Endothelial cell of umbilical vein (primary cell): Measurements from ENCODE around the gene BAMBI. TPM values are rescaled to one million over a fixed set of nuclear protein-coding genes. Genes with fewer than 3 reads are reported as not detected.

Source experiments
- BruUV-seq: library from RNA; stranded (reverse); fragments of 400-500 nt; replicated peaks from 2 replicates; lab custom pipeline; 2021; lab: Mats Ljungman, UMichigan
- CTCF ChIA-PET: fragments of 300-600, 350-600 bp; sonication (Branson Sonifier 250); formaldehyde crosslinking; loops from one replicate; lab custom pipeline; 2021; ENCODE audit warnings: antibody characterized with exemption, inconsistent platforms; lab: Charles Lee
- POLR2A ChIA-PET: fragments of 300-600, 350-600 bp; sonication (Branson Sonifier 250); formaldehyde crosslinking; loops from one replicate; lab custom pipeline; 2021; ENCODE audit warnings: antibody characterized with exemption, inconsistent platforms; lab: Charles Lee
- DNase-seq: peaks from one replicate; pipeline ENCODE4 v3.0.0-alpha.2; 2011; ENCODE audit warnings: low read depth, low spot score
- FAIRE-seq: peaks from 2 replicates; lab custom pipeline; 2011; peaks lifted over from hg19 to GRCh38; lab: Jason Lieb, UNC
- H2AFZ ChIP-seq: 2 replicates; pipeline ENCODE4 v1.6.0; 2012; ENCODE audit warnings: low read depth, low read length, control low read depth, inconsistent platforms
- H3K27ac ChIP-seq: 2 replicates; pipeline ENCODE4 v1.5.1; 2011; ENCODE audit warnings: low read depth, mild to moderate bottlenecking, control low read depth, low read length, moderate library complexity; ENCODE audit not compliant: insufficient read depth
- H3K27me3 ChIP-seq, 2 experiments: 2 replicates each; pipeline versions ENCODE4 v1.6.0 to v1.6.1; 2011; ENCODE audit warnings: low read length in 2 of 2, mixed read lengths in 1 of 2; ENCODE audit not compliant: control insufficient read depth in 2 of 2, insufficient read depth in 2 of 2
- H3K36me3 ChIP-seq, 2 experiments: 2 replicates in 1 of 2; 3 replicates in 1 of 2; pipeline ENCODE4 v1.5.1; 2011; ENCODE audit warnings: low read length in 2 of 2, mild to moderate bottlenecking in 1 of 2, moderate library complexity in 1 of 2; ENCODE audit not compliant: control insufficient read depth in 2 of 2, insufficient read depth in 2 of 2; ENCODE audit errors: extremely low read depth in 1 of 2
- H3K4me1 ChIP-seq: 3 replicates; pipeline ENCODE4 v1.5.1; 2011; ENCODE audit warnings: mild to moderate bottlenecking, low read length; ENCODE audit not compliant: control insufficient read depth, insufficient read depth; ENCODE audit errors: extremely low read depth
- H3K4me2 ChIP-seq: 2 replicates; pipeline ENCODE4 v1.6.1; 2011; ENCODE audit warnings: low read length, control low read depth, mixed read lengths; ENCODE audit not compliant: insufficient read depth
- H3K4me3 ChIP-seq, 3 experiments: fragments of 200-600 bp in 1 of 3; sonication (generic), shearing (Covaris generic) in 1 of 3; replicated peaks in 1 of 3; 2 replicates each; pipeline ENCODE4 v1.5.1; 2011 to 2016; ENCODE audit warnings: control low read depth in 3 of 3, low read length in 3 of 3, mild to moderate bottlenecking in 2 of 3, inconsistent platforms in 1 of 3, low read depth in 1 of 3, moderate library complexity in 1 of 3; ENCODE audit not compliant: insufficient read depth in 1 of 3
- H3K79me2 ChIP-seq: 2 replicates; pipeline ENCODE4 v1.6.0; 2012; ENCODE audit warnings: low read length, inconsistent platforms; ENCODE audit not compliant: control insufficient read depth, insufficient read depth
- H3K9ac ChIP-seq: replicated peaks from 2 replicates; pipeline ENCODE3; 2011; ENCODE audit warnings: low read length, control low read depth; ENCODE audit not compliant: insufficient read depth; ENCODE audit errors: extremely low read depth
- H3K9me1 ChIP-seq: replicated peaks from 3 replicates; pipeline ENCODE4 v1.6.0; 2011; ENCODE audit warnings: mild to moderate bottlenecking, low read length; ENCODE audit not compliant: control insufficient read depth, insufficient read depth; ENCODE audit errors: extremely low read depth
- H3K9me3 ChIP-seq: replicated peaks from 2 replicates; pipeline ENCODE4 v1.5.1; 2012; ENCODE audit warnings: low read length, inconsistent platforms; ENCODE audit not compliant: control insufficient read depth, insufficient read depth
- H4K20me1 ChIP-seq: replicated peaks from 2 replicates; pipeline ENCODE3; 2011; ENCODE audit warnings: mild to moderate bottlenecking, low read length; ENCODE audit not compliant: control insufficient read depth, insufficient read depth; ENCODE audit errors: extremely low read depth
- EZH2 ChIP-seq: IDR thresholded peaks from 2 replicates; pipeline ENCODE4 v1.6.1; 2012; ENCODE audit warnings: borderline replicate concordance, low read depth, mild to moderate bottlenecking, moderate library complexity, low read length, inconsistent platforms; ENCODE audit not compliant: severe bottlenecking
- FOS ChIP-seq: IDR thresholded peaks from 2 replicates; pipeline ENCODE4 v1.6.1; 2011; ENCODE audit warnings: mild to moderate bottlenecking, low read length, moderate library complexity, borderline replicate concordance; ENCODE audit not compliant: insufficient read depth
- GATA2 ChIP-seq: IDR thresholded peaks from 2 replicates; pipeline ENCODE4 v1.7.0; 2011; ENCODE audit warnings: low read depth, mild to moderate bottlenecking, moderate library complexity, mixed read lengths, low read length; ENCODE audit not compliant: insufficient read length, insufficient read depth
- JUN ChIP-seq: IDR thresholded peaks from 2 replicates; pipeline ENCODE4 v1.6.1; 2011; ENCODE audit warnings: borderline replicate concordance, low read depth; ENCODE audit not compliant: insufficient read length, insufficient read depth
- MYC ChIP-seq: IDR thresholded peaks from one replicate; pipeline ENCODE4 v1.6.1; 2011; ENCODE audit warnings: mild to moderate bottlenecking, low read depth, low read length
- POLR2A ChIP-seq: IDR thresholded peaks from 2 replicates; pipeline ENCODE4 v1.6.1; 2012; ENCODE audit warnings: low read depth, mild to moderate bottlenecking, control low read depth, low read length
- POLR2AphosphoS5 ChIP-seq: IDR thresholded peaks from 2 replicates; pipeline ENCODE4 v1.6.1; 2012; ENCODE audit warnings: low read depth, mild to moderate bottlenecking, control low read depth, low read length, moderate library complexity; ENCODE audit not compliant: insufficient read depth
- dilution Hi-C: fragments of 300-500 bp; cut with MboI; formaldehyde crosslinking; loops from one replicate; pipeline ENCODE4 v1.15.0; 2019; ENCODE audit warnings: low sequenced_read_pairs; ENCODE audit not compliant: extremely low pct_ligation_motif_present
- intact Hi-C: fragments of 100-400 bp; cut with micrococcal nuclease; formaldehyde crosslinking; loops from one replicate; pipeline ENCODE4 v1.10.0; 2022
- polyA plus RNA-seq, 4 experiments: library from polyadenylated mRNA; depleted of rRNA in 3 of 4; stranded (reverse) in 3 of 4; unstranded in 1 of 4; fragments of >200 nt; gene quantifications; 2 replicates each; pipeline versions ENCODE4 v1.2.1 to v1.2.3, GENCODE V29; 2011 to 2012; ENCODE audit warnings: missing spikeins in 1 of 4
- total RNA-seq: library from RNA; stranded (reverse); gene quantifications from 2 replicates; pipeline ENCODE4 v1.2.3, GENCODE V29; 2021
- TF ChIP-seq, protein P1 (sequence below): IDR thresholded peaks from 2 replicates; pipeline ENCODE4 v1.6.1; 2011; ENCODE audit not compliant: insufficient read depth, insufficient read length
- TF ChIP-seq, protein P2 (sequence below), 2 donors: IDR thresholded peaks; 1 replicate in 1 of 2; 2 replicates in 1 of 2; pipeline ENCODE4 v1.5.1; 2011; ENCODE audit warnings: low read length in 2 of 2, mild to moderate bottlenecking in 2 of 2, moderate library complexity in 2 of 2, control low read depth in 1 of 2, inconsistent platforms in 1 of 2, low read depth in 1 of 2; ENCODE audit not compliant: insufficient read depth in 1 of 2; ENCODE audit errors: extremely low read depth in 1 of 2

Gene BAMBI
- total and polyA plus RNA-seq, 2 donors (not counting 3 experiments of a cell fraction or from before 2014, with no cell fraction given), result 3.2 to 4.3 TPM

DNA sequence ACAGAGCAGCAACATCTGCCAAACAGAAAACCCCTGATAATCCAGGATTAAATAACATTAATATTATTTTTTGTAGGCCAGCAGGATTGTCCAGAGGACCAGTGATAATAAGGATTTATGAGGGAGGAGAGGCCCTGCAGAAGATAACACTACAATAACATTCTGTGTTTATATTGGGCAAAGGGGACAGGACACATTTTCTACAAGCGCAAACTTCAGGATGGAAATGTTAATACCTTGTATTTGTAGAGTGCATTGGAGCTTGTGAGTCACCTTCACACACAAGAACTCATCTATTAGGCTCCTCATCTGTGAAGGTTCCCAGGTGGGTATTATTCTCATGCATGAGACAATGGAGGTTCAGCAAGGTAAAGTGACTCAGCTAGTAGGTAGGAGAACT lies 51.0 kb downstream of the BAMBI start:
- H3K79me2 ChIP-seq, result no peaks in the 10 kb centered on the region
- no peak overlapping the region for H2AFZ ChIP-seq
- POLR2A ChIA-PET, result no interaction called here
- H3K27me3 ChIP-seq, result no peaks in the 10 kb centered on the region
- H3K36me3 ChIP-seq, result no peaks in the 10 kb centered on the region
- dilution Hi-C loops, result no loop called here
- CTCF ChIA-PET, result no interaction called here
- H3K4me3 ChIP-seq, result no peak overlapping the region
- H3K9me3 ChIP-seq, result no peaks in the 10 kb centered on the region
- DNase-seq (peak; percentile 17), FAIRE-seq (no peak)
- no peaks in the 10 kb centered on the region for H3K4me1 ChIP-seq
- TF ChIP-seq, protein P1, sequence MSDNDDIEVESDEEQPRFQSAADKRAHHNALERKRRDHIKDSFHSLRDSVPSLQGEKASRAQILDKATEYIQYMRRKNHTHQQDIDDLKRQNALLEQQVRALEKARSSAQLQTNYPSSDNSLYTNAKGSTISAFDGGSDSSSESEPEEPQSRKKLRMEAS, result no peak
- TF ChIP-seq EZH2 (no peak), JUN (no peak), FOS (no peak), POLR2A (no peak), GATA2 (no peak), MYC (no peak), POLR2AphosphoS5 (no peak)
- TF ChIP-seq, protein P2, sequence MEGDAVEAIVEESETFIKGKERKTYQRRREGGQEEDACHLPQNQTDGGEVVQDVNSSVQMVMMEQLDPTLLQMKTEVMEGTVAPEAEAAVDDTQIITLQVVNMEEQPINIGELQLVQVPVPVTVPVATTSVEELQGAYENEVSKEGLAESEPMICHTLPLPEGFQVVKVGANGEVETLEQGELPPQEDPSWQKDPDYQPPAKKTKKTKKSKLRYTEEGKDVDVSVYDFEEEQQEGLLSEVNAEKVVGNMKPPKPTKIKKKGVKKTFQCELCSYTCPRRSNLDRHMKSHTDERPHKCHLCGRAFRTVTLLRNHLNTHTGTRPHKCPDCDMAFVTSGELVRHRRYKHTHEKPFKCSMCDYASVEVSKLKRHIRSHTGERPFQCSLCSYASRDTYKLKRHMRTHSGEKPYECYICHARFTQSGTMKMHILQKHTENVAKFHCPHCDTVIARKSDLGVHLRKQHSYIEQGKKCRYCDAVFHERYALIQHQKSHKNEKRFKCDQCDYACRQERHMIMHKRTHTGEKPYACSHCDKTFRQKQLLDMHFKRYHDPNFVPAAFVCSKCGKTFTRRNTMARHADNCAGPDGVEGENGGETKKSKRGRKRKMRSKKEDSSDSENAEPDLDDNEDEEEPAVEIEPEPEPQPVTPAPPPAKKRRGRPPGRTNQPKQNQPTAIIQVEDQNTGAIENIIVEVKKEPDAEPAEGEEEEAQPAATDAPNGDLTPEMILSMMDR (IDR thresholded peaks at IDR 0.05; ENCODE audit: extremely low read depth in 1 of 2, insufficient read depth in 1 of 2, low read depth in 1 of 2, low read length in 2 of 2), result no peak
- intact Hi-C loops, result no loop called here
- H3K27ac ChIP-seq, result no peak overlapping the region
- no peak overlapping the region for H3K4me2 ChIP-seq
- no peaks in the 10 kb centered on the region for H4K20me1 ChIP-seq
- H3K9ac ChIP-seq, result no peak overlapping the region
- H3K9me1 ChIP-seq, result no peaks in the 10 kb centered on the region
- no TSS peak for BruUV-seq
